ENCODE results near the gene TFDP2. TPM values are rescaled to one million over a fixed set of nuclear protein-coding genes. Genes with fewer than 3 reads are reported as not detected.

TFDP2 gene
- total and polyA plus RNA-seq, 10 donors, result 4.1 to 40.5 (median 27.9) TPM

DNA sequence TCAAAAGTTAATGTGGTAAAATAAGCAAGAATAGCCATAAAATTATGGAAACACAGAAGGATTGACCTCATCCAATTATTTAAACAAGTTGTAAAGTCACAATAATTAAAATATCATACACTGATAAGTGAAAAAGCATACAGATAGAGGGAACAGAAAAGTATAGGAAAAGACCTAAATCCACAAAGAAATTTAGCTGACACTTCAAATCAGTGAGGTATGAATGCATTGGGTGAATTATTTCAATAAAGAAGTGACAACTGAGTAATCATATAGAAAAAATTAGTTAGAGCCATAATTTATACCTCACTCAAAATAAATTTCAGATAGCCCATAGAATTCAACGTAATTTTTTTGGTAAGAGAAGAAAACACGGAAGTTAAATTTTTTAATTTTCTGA is 25.1 kb downstream of the TFDP2 start:
- WGBS, 5 donors, result 85 to 92% (median 87%) methylated on average over 2 of the region's 2 CpGs
- H3K27me3 ChIP-seq (replicated peaks in 1 of 7), result no peaks in the 10 kb centered on the region

DNA sequence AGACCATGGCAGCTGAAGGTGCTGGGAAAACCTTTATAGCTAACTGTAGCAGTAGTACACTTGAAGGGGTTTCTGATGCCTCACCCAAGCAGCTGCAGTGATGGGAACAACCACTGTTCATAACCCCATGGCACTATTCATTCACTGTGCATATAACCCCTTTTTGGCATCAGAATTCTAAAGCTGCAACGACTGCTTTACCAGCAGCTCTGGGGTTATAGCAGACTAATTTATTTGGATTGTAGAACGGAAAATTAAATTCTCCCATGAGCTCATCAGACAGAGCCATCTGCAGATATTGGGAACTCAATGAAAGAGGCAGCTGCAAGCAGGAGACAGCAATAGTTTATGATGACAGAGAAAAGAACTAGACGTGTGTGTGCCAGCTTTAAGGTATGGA is 28.6 kb downstream of the TFDP2 start:
- H3K27ac ChIP-seq, result no peak overlapping the region
- no peak for TF ChIP-seq POLR2A (IDR thresholded peaks at IDR 0.05)
- TF ChIP-seq POLR2AphosphoS5 (IDR thresholded peaks at IDR 0.05), result no peak
- TF ChIP-seq, protein P1, sequence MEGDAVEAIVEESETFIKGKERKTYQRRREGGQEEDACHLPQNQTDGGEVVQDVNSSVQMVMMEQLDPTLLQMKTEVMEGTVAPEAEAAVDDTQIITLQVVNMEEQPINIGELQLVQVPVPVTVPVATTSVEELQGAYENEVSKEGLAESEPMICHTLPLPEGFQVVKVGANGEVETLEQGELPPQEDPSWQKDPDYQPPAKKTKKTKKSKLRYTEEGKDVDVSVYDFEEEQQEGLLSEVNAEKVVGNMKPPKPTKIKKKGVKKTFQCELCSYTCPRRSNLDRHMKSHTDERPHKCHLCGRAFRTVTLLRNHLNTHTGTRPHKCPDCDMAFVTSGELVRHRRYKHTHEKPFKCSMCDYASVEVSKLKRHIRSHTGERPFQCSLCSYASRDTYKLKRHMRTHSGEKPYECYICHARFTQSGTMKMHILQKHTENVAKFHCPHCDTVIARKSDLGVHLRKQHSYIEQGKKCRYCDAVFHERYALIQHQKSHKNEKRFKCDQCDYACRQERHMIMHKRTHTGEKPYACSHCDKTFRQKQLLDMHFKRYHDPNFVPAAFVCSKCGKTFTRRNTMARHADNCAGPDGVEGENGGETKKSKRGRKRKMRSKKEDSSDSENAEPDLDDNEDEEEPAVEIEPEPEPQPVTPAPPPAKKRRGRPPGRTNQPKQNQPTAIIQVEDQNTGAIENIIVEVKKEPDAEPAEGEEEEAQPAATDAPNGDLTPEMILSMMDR (IDR thresholded peaks at IDR 0.05 in 8 of 11, conservative IDR thresholded peaks at IDR 0.05 in 3 of 11), result no peak
- peaks cover 0 to 10% (median 0%) of the 10 kb centered on the region in 6 donors for H3K4me1 ChIP-seq
- H3K27me3 ChIP-seq (replicated peaks in 1 of 7), result no peaks in the 10 kb centered on the region
- intact Hi-C loops (cut with DNase I; ENCODE audit: low total_unique reads), result no loop called here
- H3K4me3 ChIP-seq, result no peak overlapping the region
- H3K9me3 ChIP-seq, result peaks cover 0 to 9% (median 4%) of the 10 kb centered on the region in 8 donors
- no peaks in the 10 kb centered on the region for H3K36me3 ChIP-seq
- no peak for DNase-seq
- WGBS, 5 donors, result 53 to 77% (median 69%) methylated on average over 3 of the region's 3 CpGs

More for the DNA sequence above, 25.1 kb downstream of the TFDP2 start:
- no peak for TF ChIP-seq POLR2A (IDR thresholded peaks at IDR 0.05)
- TF ChIP-seq, protein P1 (IDR thresholded peaks at IDR 0.05 in 8 of 11, conservative IDR thresholded peaks at IDR 0.05 in 3 of 11), result no peak
- DNase-seq, result no peak
- intact Hi-C loops (cut with DNase I; ENCODE audit: low total_unique reads), result no loop called here
- Histone ChIP-seq H3K4me1 (peaks cover 0 to 5% (median 0%) of the 10 kb centered on the region in 6 donors), H3K4me3 (no peak overlapping the region), H3K36me3 (no peaks in the 10 kb centered on the region), H3K9me3 (peaks cover 0 to 5% (median 4%) of the 10 kb centered on the region in 8 donors), H3K27ac (no peak overlapping the region)

DNA sequence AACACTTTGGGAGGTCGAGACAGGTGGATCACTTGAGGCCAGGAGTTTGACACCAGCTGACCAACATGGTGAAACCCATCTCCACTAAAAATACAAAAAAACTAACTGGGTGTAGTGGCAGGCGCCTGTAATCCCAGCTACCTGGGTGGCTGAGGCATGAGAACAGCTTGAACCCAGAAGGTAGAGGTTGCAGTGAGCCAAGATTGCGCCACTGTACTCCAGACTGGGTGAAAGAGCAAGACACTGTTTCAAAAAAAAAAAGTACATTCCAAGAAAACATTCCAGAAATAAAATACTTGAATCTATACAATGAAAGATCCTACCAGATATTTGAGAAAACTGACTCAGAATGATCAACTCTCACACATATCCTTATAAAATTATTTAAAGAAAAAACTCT is 30.4 kb downstream of the TFDP2 start:
- Histone ChIP-seq H3K9me3 (peaks cover 0 to 9% (median 4%) of the 10 kb centered on the region in 8 donors), H3K27me3 (replicated peaks in 1 of 7) (no peaks in the 10 kb centered on the region), H3K4me3 (no peak overlapping the region), H3K27ac (no peak overlapping the region), H3K4me1 (peaks cover 0 to 10% (median 0%) of the 10 kb centered on the region in 6 donors), H3K36me3 (no peaks in the 10 kb centered on the region)
- no peak for DNase-seq
- TF ChIP-seq, protein P1 (IDR thresholded peaks at IDR 0.05 in 8 of 11, conservative IDR thresholded peaks at IDR 0.05 in 3 of 11), result no peak
- no peak for TF ChIP-seq POLR2AphosphoS5 (IDR thresholded peaks at IDR 0.05)
- TF ChIP-seq POLR2A (IDR thresholded peaks at IDR 0.05), result no peak
- WGBS, 5 donors, result 94 to 99% (median 96%) methylated on average over 3 of the region's 3 CpGs
- intact Hi-C loops (cut with DNase I; ENCODE audit: low total_unique reads), result no loop called here

DNA sequence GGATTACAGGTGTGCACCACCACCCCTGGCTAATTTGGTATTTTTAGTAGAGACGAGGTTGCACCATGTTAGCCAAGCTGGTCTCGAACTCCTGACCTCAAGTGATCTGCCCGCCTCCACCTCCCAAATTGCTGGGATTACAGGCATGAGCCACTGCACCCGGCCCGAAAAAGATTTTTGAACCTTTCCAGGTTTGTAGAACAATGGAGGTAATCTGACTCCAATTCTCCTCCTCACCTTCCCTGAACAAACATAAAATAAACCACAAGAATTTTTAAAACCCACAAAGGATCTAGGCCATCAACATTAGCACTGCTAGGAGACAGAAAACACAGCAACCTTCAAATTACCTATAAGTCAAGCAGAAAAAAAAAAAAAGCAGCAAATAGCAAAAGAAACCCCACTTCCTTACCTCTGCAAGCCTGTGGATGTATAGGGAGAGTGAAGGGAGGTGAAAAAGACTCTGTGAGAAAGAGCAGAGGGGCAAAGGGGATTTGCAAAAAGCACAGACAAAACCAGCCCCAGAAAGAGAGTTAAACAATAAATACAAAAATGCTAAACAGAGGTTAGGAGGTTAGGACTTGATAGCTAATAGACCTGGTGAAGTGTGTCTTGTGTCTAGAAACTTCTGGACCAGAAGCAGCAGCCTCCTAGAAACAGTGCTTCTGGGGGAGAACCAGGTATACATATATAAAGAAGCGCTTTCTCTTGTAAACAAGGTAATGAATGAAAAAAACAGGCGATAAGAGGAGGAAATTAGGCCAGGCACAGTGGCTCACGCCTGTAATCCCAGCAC is 32.1 kb downstream of the TFDP2 start:
- no peak for TF ChIP-seq POLR2AphosphoS5 (IDR thresholded peaks at IDR 0.05)
- TF ChIP-seq POLR2A (IDR thresholded peaks at IDR 0.05), result no peak
- TF ChIP-seq, protein P1 (IDR thresholded peaks at IDR 0.05 in 8 of 11, conservative IDR thresholded peaks at IDR 0.05 in 3 of 11), result no peak
- no peaks in the 10 kb centered on the region for H3K36me3 ChIP-seq
- peaks cover 0 to 9% (median 4%) of the 10 kb centered on the region in 8 donors for H3K9me3 ChIP-seq
- no peak overlapping the region for H3K27ac ChIP-seq
- no peak overlapping the region for H3K4me3 ChIP-seq
- WGBS, 5 donors, result 89 to 93% (median 91%) methylated on average over 8 of the region's 8 CpGs
- H3K27me3 ChIP-seq (replicated peaks in 1 of 7), result no peaks in the 10 kb centered on the region
- intact Hi-C loops (cut with DNase I; ENCODE audit: low total_unique reads), result no loop called here
- no peak for DNase-seq
- H3K4me1 ChIP-seq, result peaks cover 0 to 10% (median 0%) of the 10 kb centered on the region in 6 donors
